ENCODE results near the gene KIAA0513.

- TF ChIP-seq POLR2AphosphoS5 (IDR thresholded peaks at IDR 0.05; ENCODE audit: low read depth, low read length): no peak
- TF ChIP-seq TAF1 (IDR thresholded peaks at IDR 0.05; ENCODE audit: borderline replicate concordance, insufficient read depth, low read length): no peak
- no peak for TF ChIP-seq REST (IDR thresholded peaks at IDR 0.05; ENCODE audit: insufficient read depth in 1 of 2, low read depth in 2 of 2, low read length in 2 of 2)
- no peak for TF ChIP-seq FOXP2 (optimal IDR thresholded peaks at IDR 0.05; ENCODE audit: borderline replicate concordance, extremely low read depth, extremely low read length, insufficient read depth)
- TF ChIP-seq SIN3A (IDR thresholded peaks at IDR 0.05; ENCODE audit: borderline replicate concordance, insufficient read depth, low read length): no peak
Observed at GRCh38 chr16:85075236-85075924, 47.8 kb downstream of the KIAA0513 start.
